HG03097 (cell line): ENCODE measurements around the gene USP8.
A peak's percentile ranks its signal among the peaks of the same experiment; 100 is the strongest.
"Not testable (repeated sequence)": the region's sequence is repeated elsewhere in the genome, so short reads cannot be mapped to it uniquely, and the experiment has no call there.

ENCODE experiments used
- ATAC-seq: cut with Tn5 transposase; IDR thresholded peaks from one replicate; pipeline ENCODE4 v1.9.1; 2021; ENCODE audit not compliant: unreplicated experiment, low FRiP score

The USP8 gene

GRCh38 chr15:50438251-50438650 is 14.0 kb downstream of the USP8 start:
- ATAC-seq: no peak

- ATAC-seq: no peak
Observed at GRCh38 chr15:50440932-50441331, 16.7 kb downstream of the USP8 start.

- no peak for ATAC-seq
Observed at GRCh38 chr15:50452927-50453326, 28.7 kb downstream of the USP8 start.

GRCh38 chr15:50458348-50459112 is 34.3 kb downstream of the USP8 start:
- ATAC-seq: no peak

- no peak for ATAC-seq
Observed at GRCh38 chr15:50463423-50464358, 39.5 kb downstream of the USP8 start.

GRCh38 chr15:50471072-50471471 is 46.9 kb downstream of the USP8 start:
- ATAC-seq: no peak

GRCh38 chr15:50476143-50476542 is 51.9 kb downstream of the USP8 start:
- no peak for ATAC-seq

GRCh38 chr15:50484781-50485180 is 60.6 kb downstream of the USP8 start:
- ATAC-seq: peak; percentile 55

GRCh38 chr15:50485389-50485788 is 61.2 kb downstream of the USP8 start:
- no peak for ATAC-seq

- ATAC-seq: no peak
Observed at GRCh38 chr15:50487287-50487686, 63.1 kb downstream of the USP8 start.

GRCh38 chr15:50493625-50494024 is 69.4 kb downstream of the USP8 start:
- ATAC-seq: no peak

- ATAC-seq: not testable (repeated sequence)
Observed at GRCh38 chr15:50494547-50494946, 70.3 kb downstream of the USP8 start.

GRCh38 chr15:50496692-50497091 is 72.5 kb downstream of the USP8 start:
- no peak for ATAC-seq

- ATAC-seq: no peak
Observed at GRCh38 chr15:50500352-50500751, 76.1 kb downstream of the USP8 start.

GRCh38 chr15:50501815-50502214 is 77.6 kb downstream of the USP8 start:
- no peak for ATAC-seq

- ATAC-seq: no peak
Observed at GRCh38 chr15:50503144-50503543, 78.9 kb downstream of the USP8 start.

- not testable (repeated sequence) for ATAC-seq
Observed at GRCh38 chr15:50505656-50506055, 81.5 kb downstream of the USP8 start.

GRCh38 chr15:50506121-50506520 is 81.9 kb downstream of the USP8 start:
- no peak for ATAC-seq

GRCh38 chr15:50513001-50513400 is 88.8 kb downstream of the USP8 start:
- ATAC-seq: no peak

GRCh38 chr15:50519740-50520425 is 95.7 kb downstream of the USP8 start:
- no peak for ATAC-seq

GRCh38 chr15:50523851-50524251 is 99.6 kb downstream of the USP8 start:
- no peak for ATAC-seq
